HEK293 (cell line): ENCODE data around the gene CCM2L.

Experiments used
- CTCF ChIA-PET: fragments of 350-600 bp; formaldehyde crosslinking; extraction: SDS; loops from one replicate; lab custom pipeline; 2021; ENCODE audit warnings: antibody characterized with exemption; lab: Yijun Ruan, JAX
- POLR2A ChIA-PET: fragments of 300-600 bp; formaldehyde crosslinking; extraction: SDS; loops from one replicate; lab custom pipeline; 2020; ENCODE audit warnings: antibody characterized with exemption, inconsistent platforms; lab: Yijun Ruan, JAX
- H3K27ac ChIP-seq: fragments of 200-500 bp; sonication (Bioruptor generic); 2 replicates; pipeline ENCODE4 v1.5.1; 2014; ENCODE audit warnings: low read depth, low read length, control low read depth, inconsistent platforms; ENCODE audit errors: extremely low read depth
- H3K36me3 ChIP-seq, 2 experiments: fragments of 200-500 bp in 1 of 2; sonication (Bioruptor generic) in 1 of 2; 1 replicate in 1 of 2; 2 replicates in 1 of 2; pipeline ENCODE4 v1.5.1; 2014 to 2017; ENCODE audit warnings: inconsistent platforms in 2 of 2, low read length in 2 of 2; ENCODE audit not compliant: control insufficient read depth in 2 of 2, insufficient read depth in 1 of 2
- H3K4me1 ChIP-seq: fragments of 200-500 bp; sonication (Bioruptor generic); 2 replicates; pipeline ENCODE4 v1.5.1; 2014; ENCODE audit warnings: mild to moderate bottlenecking, low read length, inconsistent platforms; ENCODE audit not compliant: control insufficient read depth, insufficient read depth
- H3K4me3 ChIP-seq: 2 replicates; pipeline ENCODE4 v1.5.1; 2011; ENCODE audit warnings: low read depth, mild to moderate bottlenecking, control low read depth, low read length, moderate library complexity
- H3K9me3 ChIP-seq: fragments of 200-500 bp; sonication (Bioruptor generic); 2 replicates; pipeline ENCODE4 v1.5.1; 2014; ENCODE audit warnings: low read depth, low read length, inconsistent platforms; ENCODE audit not compliant: control insufficient read depth, insufficient read depth
- MYNN ChIP-seq: fragments of 450-650 bp; formaldehyde crosslinking; IDR thresholded peaks from 2 replicates; pipeline ENCODE4 v1.5.1; 2016; ENCODE audit warnings: missing biosample characterization, missing genetic modification characterization, borderline replicate concordance
- PATZ1 ChIP-seq: fragments of 450-650 bp; formaldehyde crosslinking; IDR thresholded peaks from 2 replicates; pipeline ENCODE4 v1.5.1; 2016; ENCODE audit warnings: missing biosample characterization, missing genetic modification characterization
- PRDM4 ChIP-seq: fragments of 450-650 bp; formaldehyde crosslinking; IDR thresholded peaks from 2 replicates; pipeline ENCODE4 v1.5.1; 2017; ENCODE audit warnings: missing biosample characterization, missing genetic modification characterization
- SCRT1 ChIP-seq: fragments of 450-650 bp; formaldehyde crosslinking; IDR thresholded peaks from 2 replicates; pipeline ENCODE4 v1.5.1; 2016; ENCODE audit warnings: missing biosample characterization, missing genetic modification characterization, borderline replicate concordance
- ZBTB11 ChIP-seq: fragments of 450-650 bp; formaldehyde crosslinking; conservative IDR thresholded peaks from 2 replicates; pipeline ENCODE4 v1.5.1; 2016; ENCODE audit warnings: low read depth, missing biosample characterization, missing genetic modification characterization
- ZBTB8A ChIP-seq: fragments of 450-650 bp; formaldehyde crosslinking; IDR thresholded peaks from 2 replicates; pipeline ENCODE4 v1.5.1; 2016; ENCODE audit warnings: missing biosample characterization, missing genetic modification characterization
- ZNF114 ChIP-seq: fragments of 450-650 bp; formaldehyde crosslinking; IDR thresholded peaks from 2 replicates; pipeline ENCODE4 v1.5.0; 2017; ENCODE audit warnings: missing biosample characterization, missing genetic modification characterization
- ZNF132 ChIP-seq: fragments of 450-650 bp; formaldehyde crosslinking; IDR thresholded peaks from 2 replicates; pipeline ENCODE4 v1.5.1; 2017; ENCODE audit warnings: missing biosample characterization, missing genetic modification characterization, borderline replicate concordance
- ZNF138 ChIP-seq: fragments of 450-650 bp; formaldehyde crosslinking; IDR thresholded peaks from 2 replicates; pipeline ENCODE4 v1.5.1; 2016; ENCODE audit warnings: missing biosample characterization, missing genetic modification characterization, borderline replicate concordance
- ZNF292 ChIP-seq: fragments of 450-650 bp; formaldehyde crosslinking; IDR thresholded peaks from 2 replicates; pipeline ENCODE4 v1.5.1; 2016; ENCODE audit warnings: low read depth, missing biosample characterization, missing genetic modification characterization, borderline replicate concordance
- ZNF350 ChIP-seq: fragments of 450-650 bp; formaldehyde crosslinking; IDR thresholded peaks from 2 replicates; pipeline ENCODE4 v1.5.0; 2017; ENCODE audit warnings: missing biosample characterization, mild to moderate bottlenecking, missing genetic modification characterization
- ZNF423 ChIP-seq: fragments of 450-650 bp; formaldehyde crosslinking; IDR thresholded peaks from 2 replicates; pipeline ENCODE4 v1.5.1; 2016; ENCODE audit warnings: missing biosample characterization, missing genetic modification characterization
- ZNF530 ChIP-seq: fragments of 450-650 bp; formaldehyde crosslinking; IDR thresholded peaks from 2 replicates; pipeline ENCODE4 v1.5.1; 2016; ENCODE audit warnings: low read depth, missing biosample characterization, missing genetic modification characterization
- ZNF555 ChIP-seq: fragments of 450-650 bp; formaldehyde crosslinking; conservative IDR thresholded peaks from 2 replicates; pipeline ENCODE4 v1.5.1; 2017; ENCODE audit warnings: missing biosample characterization, mild to moderate bottlenecking, missing genetic modification characterization, inconsistent platforms
- ZNF596 ChIP-seq: fragments of 450-650 bp; IDR thresholded peaks from 2 replicates; pipeline ENCODE4 v1.5.0; 2018; ENCODE audit warnings: missing biosample characterization, mild to moderate bottlenecking, missing genetic modification characterization, moderate library complexity
- ZNF654 ChIP-seq: fragments of 450-650 bp; formaldehyde crosslinking; IDR thresholded peaks from 2 replicates; pipeline ENCODE4 v1.5.1; 2016; ENCODE audit warnings: low read depth, missing biosample characterization, missing genetic modification characterization
- ZNF660 ChIP-seq: fragments of 450-650 bp; IDR thresholded peaks from 2 replicates; pipeline ENCODE4 v1.5.1; 2018; ENCODE audit warnings: missing biosample characterization, mild to moderate bottlenecking, missing genetic modification characterization

Gene CCM2L

GRCh38 chr20:32052778-32053362, 42.6 kb downstream of the CCM2L start:
- H3K27ac ChIP-seq, result no peak overlapping the region
- H3K4me3 ChIP-seq, result no peak overlapping the region
- no peaks in the 10 kb centered on the region for H3K4me1 ChIP-seq
- H3K36me3 ChIP-seq, result no peaks in the 10 kb centered on the region
- CTCF ChIA-PET, result interaction anchor here (1.0 kb wide), 1 partner anchor 230 kb away, joined by 3 read pairs; no protein-coding TSS in a partner anchor
- H3K9me3 ChIP-seq, result no peaks in the 10 kb centered on the region
- TF ChIP-seq ZNF530 (tag by site-specific recombination) (no peak), ZNF132 (no peak)
- TF ChIP-seq, all 188 proteins: peak for 0
- POLR2A ChIA-PET, result no interaction called here

GRCh38 chr20:32053648-32054047, 43.4 kb downstream of the CCM2L start:
- ChIA-PET CTCF (interaction anchor here (1.0 kb wide), 1 partner anchor 231 kb away, joined by 3 read pairs; no protein-coding TSS in a partner anchor), POLR2A (interaction anchor here (0.6 kb wide), 1 partner anchor 102 kb away, joined by 6 read pairs; the partner anchor contains the start of gene PDRG1)
- no peak overlapping the region for H3K27ac ChIP-seq
- no peaks in the 10 kb centered on the region for H3K36me3 ChIP-seq
- H3K4me3 ChIP-seq, result no peak overlapping the region
- H3K4me1 ChIP-seq, result no peaks in the 10 kb centered on the region
- TF ChIP-seq ZNF292 (tag by site-specific recombination) (no peak), ZNF114 (tag by site-specific recombination) (no peak), ZNF138 (tag by site-specific recombination) (no peak), ZNF350 (tag by site-specific recombination) (no peak), ZBTB8A (no peak), PRDM4 (tag by site-specific recombination) (no peak), ZNF555 (tag by site-specific recombination) (no peak), ZNF660 (no peak), PATZ1 (tag by site-specific recombination) (no peak), ZNF596 (tag by site-specific recombination) (no peak), MYNN (tag by site-specific recombination) (no peak), SCRT1 (no peak), ZNF423 (tag by site-specific recombination) (no peak), ZNF654 (tag by site-specific recombination) (no peak), ZBTB11 (tag by site-specific recombination) (no peak)
- TF ChIP-seq, all 188 proteins: peak for 0
- no peaks in the 10 kb centered on the region for H3K9me3 ChIP-seq
